GM12875 (cell line): ENCODE data around the gene ZFR.
"Not testable (repeated sequence)": the region's sequence is repeated elsewhere in the genome, so short reads cannot be mapped to it uniquely, and the experiment has no call there.

Experiments used
- H3K4me3 ChIP-seq: one replicate; pipeline ENCODE4 v1.5.1; 2011; ENCODE audit warnings: low read depth, low read length, control low read depth
- TF ChIP-seq, protein P1 (sequence below): IDR thresholded peaks from 2 replicates; pipeline ENCODE4 v1.5.1; 2011; ENCODE audit warnings: low read depth, mild to moderate bottlenecking, control low read depth, inconsistent platforms, low read length, moderate library complexity, borderline replicate concordance; ENCODE audit not compliant: insufficient read depth

The ZFR gene

DNA sequence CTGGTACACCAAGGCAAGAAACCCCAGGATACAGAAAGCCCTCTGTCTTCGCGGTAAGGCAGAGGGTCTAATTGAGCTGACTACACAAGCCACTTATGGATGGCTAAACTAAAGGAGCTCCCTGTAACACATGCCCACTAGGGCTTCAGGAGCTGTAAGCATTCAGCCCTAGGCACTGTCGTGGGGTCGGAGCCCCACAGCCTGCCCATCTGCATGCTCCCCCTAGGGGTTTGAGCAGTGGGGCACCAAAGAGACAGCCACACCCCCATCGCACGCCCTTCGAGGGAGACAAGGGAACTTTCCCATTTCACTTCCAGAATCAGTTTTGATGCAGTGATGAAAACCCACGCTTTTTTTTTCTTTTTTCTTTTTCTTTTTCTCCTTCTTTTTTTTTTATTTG is 120.8 kb downstream of the ZFR start:
- no peak overlapping the region for H3K4me3 ChIP-seq
- TF ChIP-seq, protein P1, sequence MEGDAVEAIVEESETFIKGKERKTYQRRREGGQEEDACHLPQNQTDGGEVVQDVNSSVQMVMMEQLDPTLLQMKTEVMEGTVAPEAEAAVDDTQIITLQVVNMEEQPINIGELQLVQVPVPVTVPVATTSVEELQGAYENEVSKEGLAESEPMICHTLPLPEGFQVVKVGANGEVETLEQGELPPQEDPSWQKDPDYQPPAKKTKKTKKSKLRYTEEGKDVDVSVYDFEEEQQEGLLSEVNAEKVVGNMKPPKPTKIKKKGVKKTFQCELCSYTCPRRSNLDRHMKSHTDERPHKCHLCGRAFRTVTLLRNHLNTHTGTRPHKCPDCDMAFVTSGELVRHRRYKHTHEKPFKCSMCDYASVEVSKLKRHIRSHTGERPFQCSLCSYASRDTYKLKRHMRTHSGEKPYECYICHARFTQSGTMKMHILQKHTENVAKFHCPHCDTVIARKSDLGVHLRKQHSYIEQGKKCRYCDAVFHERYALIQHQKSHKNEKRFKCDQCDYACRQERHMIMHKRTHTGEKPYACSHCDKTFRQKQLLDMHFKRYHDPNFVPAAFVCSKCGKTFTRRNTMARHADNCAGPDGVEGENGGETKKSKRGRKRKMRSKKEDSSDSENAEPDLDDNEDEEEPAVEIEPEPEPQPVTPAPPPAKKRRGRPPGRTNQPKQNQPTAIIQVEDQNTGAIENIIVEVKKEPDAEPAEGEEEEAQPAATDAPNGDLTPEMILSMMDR, result no peak

DNA sequence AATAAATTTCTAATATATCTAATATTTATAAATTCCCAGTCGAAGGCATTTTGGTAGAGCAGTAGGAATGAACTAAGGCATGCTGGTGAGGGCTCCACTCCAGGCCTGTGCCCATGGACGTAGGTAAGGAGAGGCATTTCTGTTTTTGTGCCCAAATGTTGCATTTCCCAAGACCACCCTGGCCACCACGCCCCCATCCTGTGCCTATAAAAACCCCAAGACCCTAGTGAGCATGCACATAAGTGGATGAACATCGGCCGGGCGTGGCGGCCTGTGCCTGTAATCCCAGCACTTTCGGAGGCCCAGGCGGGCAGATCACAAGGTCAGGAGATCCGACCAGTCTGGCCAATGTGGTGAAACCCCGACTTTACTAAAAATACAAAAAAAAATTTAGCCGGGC is 121.7 kb downstream of the ZFR start:
- TF ChIP-seq, protein P1, result no peak
- H3K4me3 ChIP-seq, result no peak overlapping the region

DNA sequence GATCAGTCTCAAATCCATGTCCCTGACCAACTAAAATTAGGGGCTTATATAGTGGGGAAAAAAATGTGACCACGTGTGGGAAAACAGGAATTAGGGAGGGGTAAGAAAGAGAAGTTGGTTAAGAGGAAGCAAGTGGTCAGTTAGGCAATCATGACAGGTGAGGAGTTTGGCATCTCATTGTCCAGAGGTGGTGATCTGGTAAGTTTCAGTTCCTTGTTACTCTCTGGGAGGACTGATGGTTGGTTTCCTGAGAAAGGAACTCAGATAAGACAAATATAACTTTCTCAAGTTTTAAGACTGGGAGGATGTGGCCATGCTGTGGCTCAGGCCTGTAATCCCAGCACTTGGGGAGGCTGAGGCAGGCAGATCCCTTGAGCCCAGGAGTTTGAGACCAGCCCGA is 122.8 kb downstream of the ZFR start:
- H3K4me3 ChIP-seq, result not testable (repeated sequence)

DNA sequence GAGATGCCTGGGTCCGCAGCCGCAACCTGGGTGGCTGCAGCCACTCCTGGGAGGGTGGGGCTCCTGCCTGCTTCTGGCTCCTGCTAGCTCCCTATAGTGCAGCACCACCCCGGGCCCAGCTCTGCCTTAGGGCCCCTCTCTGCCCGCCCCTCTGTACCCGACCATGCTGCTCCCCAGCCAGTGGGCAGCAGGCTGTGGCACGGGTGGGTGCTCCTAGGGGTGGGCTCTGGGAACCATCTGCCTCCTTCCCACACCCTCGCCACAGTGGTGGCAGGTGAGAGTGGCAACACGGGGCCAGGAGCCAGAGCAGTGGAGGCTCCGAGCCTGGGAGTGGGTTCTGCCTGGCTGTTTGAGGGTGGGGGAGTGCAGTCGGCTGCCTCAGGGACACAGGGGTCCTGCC is 124.0 kb downstream of the ZFR start:
- no peak overlapping the region for H3K4me3 ChIP-seq
- TF ChIP-seq, protein P1, result no peak

DNA sequence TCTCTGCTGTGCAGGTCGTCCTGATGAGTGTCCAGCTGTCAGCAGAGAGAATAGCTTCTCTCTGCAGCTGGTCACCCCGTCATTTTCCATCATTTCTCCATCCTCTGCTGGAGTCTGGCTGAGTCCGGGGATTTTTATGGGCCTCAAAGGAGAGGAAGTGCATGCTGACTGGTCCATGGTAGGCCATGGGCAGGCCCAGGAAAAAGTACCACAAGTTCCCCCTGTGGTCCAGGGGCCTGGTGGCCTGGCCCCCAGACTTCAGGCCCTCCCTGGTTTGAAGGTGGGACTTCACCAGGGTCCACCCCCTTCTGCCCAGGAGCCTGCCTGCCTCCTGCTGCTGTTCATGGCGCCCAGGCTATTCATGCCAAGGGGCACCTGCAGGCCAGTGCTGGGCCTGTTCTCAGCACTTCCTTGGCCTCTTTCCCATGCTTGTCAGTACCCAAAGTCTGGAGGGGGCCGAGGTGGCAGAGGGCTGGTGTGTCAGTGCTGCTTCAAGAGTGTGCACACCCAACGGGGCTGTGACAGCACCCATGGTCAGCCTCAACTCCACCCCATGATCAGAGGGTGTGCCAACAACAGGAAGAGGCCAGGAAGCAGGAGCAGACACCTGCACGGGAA is 124.5 kb downstream of the ZFR start:
- no peak overlapping the region for H3K4me3 ChIP-seq
- TF ChIP-seq, protein P1, result no peak

DNA sequence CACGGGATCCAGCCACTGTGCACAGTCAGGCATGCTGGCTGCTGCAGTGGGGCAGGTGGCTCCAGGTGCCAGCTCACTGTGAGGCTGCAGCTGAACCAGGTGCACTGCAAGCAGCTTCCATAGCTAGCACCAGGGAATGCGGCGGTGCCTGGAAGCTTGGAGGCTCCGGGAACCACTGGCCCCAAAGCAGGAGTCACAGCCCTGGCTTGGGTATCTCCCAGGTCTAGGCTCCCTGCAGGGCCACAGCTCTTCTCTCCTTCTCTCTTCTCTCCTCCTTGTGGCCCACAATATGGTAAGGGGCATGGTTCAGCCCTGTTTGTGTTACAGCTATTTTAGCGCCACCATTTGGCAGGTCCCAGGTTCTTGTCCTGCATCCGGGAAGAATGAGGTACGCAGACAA is 125.1 kb downstream of the ZFR start:
- H3K4me3 ChIP-seq, result no peak overlapping the region
- TF ChIP-seq, protein P1, result no peak

DNA sequence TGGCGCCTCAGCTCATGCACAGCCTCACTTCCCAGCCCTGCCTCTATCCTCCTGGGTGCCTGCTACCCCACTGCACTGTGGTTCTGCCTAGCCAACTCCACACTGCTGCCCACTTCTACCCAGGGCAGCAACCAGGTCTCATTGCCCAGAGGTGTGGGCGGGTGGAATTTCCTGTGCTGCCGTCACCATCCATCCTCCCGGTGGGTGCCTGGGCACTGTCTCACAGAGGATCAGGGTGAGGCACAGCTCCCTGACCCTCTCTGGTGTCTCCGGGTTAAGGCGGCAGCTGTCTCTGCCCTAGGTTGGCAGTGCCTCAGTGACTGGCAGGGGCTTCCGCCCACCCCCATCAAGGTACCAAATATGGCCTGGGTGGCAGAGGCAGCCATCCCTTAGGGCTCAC is 127.5 kb downstream of the ZFR start:
- TF ChIP-seq, protein P1, result no peak

DNA sequence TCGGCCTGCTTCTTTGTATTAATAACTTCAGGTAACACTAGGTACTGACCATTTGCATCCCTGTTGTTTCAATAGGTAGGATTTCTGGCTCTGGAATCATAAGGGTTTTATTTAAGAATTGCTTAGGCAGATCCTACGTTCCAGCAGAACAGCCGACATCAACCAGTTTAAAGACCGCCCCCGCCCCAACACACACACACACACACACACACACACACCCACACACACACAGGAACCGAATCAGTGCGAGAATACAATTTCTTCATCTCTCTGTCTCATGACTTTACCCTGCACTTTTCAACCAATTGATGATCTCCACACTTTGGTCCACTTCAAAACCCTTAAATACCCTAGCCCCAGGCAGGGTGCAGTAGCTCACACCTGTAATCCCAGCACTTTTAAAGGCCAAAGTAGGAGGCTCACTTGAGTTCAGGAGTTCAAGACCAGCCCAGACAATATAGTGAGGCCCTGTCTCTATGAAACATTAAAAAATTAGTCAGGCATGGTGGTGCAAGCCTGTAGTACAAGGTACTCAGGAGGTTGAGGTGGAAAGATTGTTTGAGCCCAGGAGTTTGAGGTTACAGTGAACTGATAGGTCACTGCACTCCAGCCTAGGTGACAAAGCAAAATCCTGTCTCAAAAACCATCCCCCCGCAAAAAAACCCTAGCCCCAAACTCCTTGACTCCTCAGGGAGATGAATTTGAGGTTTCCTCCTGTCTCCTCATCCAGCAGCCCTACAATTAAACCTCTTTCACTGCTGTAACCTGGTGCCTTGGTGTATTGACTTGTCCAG is 129.1 kb downstream of the ZFR start:
- TF ChIP-seq, protein P1, result no peak
- H3K4me3 ChIP-seq, result no peak overlapping the region

More for the DNA sequence above, 127.5 kb downstream of the ZFR start:
- no peak overlapping the region for H3K4me3 ChIP-seq
